AG09309 (cell line): ENCODE measurements around the gene COL20A1.

ENCODE experiments used
- DNase-seq: peaks from one replicate; pipeline ENCODE4 v3.0.0-alpha.2; 2010; ENCODE audit warnings: low read depth
- H3K4me3 ChIP-seq: 2 replicates; pipeline ENCODE4 v1.5.1; 2011; ENCODE audit warnings: mild to moderate bottlenecking, low read depth, low read length, moderate library complexity; ENCODE audit not compliant: control insufficient read depth
- CTCF ChIP-seq: IDR thresholded peaks from 2 replicates; pipeline ENCODE4 v1.5.1; 2011; ENCODE audit warnings: mild to moderate bottlenecking, low read depth, low read length, inconsistent platforms; ENCODE audit not compliant: insufficient read depth, control insufficient read depth; ENCODE audit errors: missing control alignments

Gene COL20A1

DNA sequence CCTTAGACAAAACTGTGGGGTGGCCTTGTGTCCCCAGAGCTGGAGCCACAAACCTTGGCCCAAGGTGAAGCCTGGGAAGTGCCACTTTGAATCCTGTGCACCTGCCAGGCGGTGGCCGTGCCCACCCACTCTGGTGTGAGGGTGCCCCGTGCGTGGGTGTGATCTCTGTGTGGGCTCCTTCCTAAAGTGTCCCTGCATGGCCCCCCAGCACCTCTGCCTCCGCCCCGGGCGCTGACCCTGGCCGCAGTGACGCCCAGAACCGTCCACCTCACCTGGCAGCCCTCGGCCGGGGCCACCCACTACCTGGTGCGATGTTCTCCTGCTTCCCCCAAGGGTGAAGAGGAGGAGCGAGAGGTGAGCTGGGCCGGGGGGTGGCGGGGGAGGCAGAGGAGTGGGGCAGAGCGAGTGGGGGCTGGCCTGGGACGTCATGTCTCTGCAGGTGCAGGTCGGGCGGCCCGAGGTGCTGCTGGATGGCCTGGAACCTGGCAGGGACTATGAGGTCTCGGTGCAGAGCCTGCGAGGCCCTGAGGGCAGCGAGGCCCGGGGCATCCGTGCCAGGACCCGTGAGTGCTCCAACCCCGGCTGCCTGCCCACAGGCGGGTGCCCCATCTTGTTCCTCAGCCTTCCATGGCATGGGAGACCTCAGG, 18.3 kb downstream of the COL20A1 start:
- no peak for DNase-seq
- TF ChIP-seq CTCF: no peak
- no peak overlapping the region for H3K4me3 ChIP-seq

DNA sequence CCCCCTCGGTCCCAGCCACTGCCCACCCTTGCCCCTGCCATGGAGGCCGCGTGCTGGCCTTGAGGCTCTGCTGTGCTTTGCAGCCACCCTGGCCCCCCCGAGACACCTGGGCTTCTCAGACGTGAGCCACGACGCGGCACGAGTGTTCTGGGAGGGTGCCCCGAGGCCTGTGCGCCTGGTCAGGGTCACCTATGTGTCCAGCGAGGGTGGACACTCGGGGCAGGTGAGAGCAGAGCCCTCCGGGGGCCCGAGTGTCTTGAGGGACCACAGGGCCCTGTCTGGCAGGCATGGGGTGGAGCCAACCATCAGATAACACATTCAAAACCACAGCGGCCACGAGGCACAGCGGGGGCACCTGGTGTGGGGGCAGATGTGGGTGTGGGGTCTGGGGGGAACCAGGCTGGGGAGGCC, 18.9 kb downstream of the COL20A1 start:
- TF ChIP-seq CTCF: no peak
- no peak overlapping the region for H3K4me3 ChIP-seq
- no peak for DNase-seq

- TF ChIP-seq CTCF: no peak
- DNase-seq: no peak
- no peak overlapping the region for H3K4me3 ChIP-seq
Observed at GRCh38 chr20:63312273-63312672, 19.3 kb downstream of the COL20A1 start.

DNA sequence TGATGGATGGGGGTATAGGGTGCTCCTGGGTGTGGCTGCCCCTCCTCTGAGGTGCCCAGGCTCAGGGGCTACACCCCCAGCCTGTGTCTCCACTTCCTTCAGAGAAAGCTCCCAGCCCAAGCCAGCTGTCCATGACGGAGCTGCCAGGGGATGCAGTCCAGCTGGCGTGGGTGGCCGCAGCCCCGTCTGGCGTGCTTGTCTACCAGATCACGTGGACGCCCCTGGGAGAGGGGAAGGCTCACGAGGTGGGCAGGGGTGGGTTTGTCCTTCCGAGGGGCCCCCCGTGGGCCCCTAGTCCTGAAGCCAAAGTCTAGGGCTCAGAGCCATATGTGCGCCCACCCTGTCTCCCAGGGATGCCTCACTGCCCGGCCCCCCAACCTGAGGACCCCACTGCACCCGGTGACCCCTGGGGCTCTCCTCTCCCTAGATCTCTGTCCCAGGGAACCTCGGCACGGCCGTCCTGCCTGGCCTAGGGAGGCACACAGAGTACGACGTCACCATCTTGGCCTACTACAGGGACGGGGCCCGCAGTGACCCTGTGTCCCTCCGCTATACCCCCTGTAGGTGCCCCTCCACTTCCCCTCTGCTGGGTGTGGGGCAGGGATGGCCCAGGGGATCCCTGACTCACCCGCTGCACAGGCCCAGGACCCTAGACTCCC, 19.8 kb downstream of the COL20A1 start:
- no peak for DNase-seq
- H3K4me3 ChIP-seq: no peak overlapping the region
- TF ChIP-seq CTCF: no peak

GRCh38 chr20:63313349-63314014, 20.5 kb downstream of the COL20A1 start:
- TF ChIP-seq CTCF: no peak
- H3K4me3 ChIP-seq: no peak overlapping the region
- DNase-seq: no peak

- no peak overlapping the region for H3K4me3 ChIP-seq
- DNase-seq: no peak
- no peak for TF ChIP-seq CTCF
Observed at GRCh38 chr20:63314015-63314471, 21.1 kb downstream of the COL20A1 start.
